T follicular helper cell (primary cell): ENCODE data around the gene LYG2.
"Not testable (repeated sequence)": the region's sequence is repeated elsewhere in the genome, so short reads cannot be mapped to it uniquely, and the experiment has no call there.

Source experiments
- DNase-seq: peaks from one replicate; pipeline ENCODE4 v3.0.0-alpha.2; 2020; ENCODE audit warnings: low read depth

The LYG2 gene

DNA sequence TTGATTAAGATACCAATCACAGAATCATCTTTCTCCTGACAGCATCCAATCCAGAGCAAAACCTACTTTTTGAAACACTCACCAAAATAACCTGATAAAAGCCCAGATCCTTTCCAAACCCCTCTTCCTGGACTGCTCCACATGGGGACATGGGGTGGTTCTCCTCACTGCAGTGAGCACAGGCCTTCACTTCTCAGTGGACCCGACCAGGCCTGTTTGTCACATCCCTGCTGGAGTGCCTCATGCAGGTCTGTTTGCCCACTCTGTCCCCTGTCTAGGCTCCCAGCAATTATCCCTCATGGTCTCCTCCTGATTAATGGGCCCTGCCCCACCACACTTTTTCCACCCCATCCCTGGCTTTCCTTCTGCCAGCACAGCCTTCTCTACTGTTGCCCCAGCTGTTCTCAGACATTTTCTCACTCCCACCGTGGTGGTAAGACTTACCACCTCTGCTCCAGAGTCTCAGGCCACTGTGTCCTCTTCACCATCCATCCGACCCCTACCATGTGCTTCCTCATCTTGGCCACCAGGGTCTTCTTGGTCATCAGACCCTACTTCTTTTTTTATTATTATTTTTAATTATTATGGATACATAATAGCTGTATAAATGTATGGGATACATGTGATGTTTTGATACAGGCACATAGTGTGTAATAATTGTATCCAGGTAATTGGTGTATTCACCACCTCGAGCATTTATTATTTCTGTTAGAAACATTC lies 53.3 kb downstream of the LYG2 start:
- DNase-seq, result no peak

DNA sequence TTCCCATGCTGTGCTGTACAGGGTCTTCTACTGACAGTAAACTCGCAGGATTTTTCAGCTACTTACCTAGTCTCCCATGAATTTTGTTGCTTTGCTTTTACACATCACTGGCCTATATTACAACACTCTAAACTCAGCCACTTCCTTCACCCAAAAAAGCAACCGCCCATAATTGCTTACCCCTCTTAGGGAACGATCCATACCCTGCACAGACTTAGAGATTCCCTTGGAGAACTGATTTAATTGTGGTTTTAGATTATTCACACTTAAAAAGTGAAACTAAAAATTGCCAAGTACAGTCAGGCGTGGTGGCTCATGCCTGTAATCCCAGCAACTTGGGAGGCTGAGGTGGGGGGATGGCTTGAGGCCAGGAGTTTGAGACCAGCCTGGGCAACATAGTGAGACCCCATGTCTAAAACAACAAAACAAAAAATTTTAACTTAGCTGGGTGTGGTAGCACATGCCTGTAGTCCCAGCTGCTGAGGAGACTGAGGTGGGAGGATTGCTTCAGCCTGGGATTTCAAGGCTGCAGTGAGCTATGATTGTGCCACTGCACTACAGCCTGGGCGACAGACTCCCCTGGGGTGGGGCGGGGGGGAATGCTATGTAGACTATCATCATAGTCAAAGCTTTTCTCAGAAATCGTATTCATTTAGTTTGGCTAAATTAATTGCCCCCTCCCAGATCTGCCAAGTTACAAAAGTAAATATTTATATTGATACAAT lies 55.2 kb downstream of the LYG2 start:
- DNase-seq, result no peak

DNA sequence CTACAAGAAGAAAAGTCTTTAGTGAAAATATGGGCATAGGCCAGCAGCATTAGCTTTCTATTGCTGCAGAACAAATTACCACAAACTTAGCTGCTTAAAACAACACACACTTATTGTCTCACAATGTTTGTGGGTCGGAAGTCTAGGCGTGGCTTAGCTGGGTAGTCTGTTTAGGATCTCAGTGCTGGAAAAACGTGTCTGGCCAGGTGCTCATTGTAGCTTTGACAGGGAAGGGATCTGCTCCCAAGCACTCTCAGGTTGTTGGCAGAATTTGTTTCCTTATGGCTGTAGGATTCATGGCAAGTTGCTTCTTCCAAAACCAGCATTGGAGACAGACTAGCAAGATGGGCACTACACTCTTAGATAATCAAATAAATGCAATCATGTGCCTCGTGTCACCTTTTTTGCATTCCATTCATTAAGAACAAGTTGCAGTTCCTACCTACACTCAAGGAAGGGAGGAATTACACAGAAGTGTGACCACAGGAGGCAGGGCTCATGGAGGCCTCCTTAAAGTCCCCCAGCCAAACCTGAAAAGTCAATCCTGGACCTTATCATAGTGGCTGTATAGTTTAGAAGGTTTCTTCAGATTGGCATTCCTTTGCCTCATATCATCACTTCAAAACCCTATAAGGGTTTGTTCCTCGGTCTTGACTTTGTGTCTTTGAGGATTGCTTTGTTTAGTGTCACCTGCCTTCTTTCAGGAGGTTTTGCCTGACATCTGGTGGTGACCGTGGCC lies 57.2 kb downstream of the LYG2 start:
- DNase-seq, result no peak

DNA sequence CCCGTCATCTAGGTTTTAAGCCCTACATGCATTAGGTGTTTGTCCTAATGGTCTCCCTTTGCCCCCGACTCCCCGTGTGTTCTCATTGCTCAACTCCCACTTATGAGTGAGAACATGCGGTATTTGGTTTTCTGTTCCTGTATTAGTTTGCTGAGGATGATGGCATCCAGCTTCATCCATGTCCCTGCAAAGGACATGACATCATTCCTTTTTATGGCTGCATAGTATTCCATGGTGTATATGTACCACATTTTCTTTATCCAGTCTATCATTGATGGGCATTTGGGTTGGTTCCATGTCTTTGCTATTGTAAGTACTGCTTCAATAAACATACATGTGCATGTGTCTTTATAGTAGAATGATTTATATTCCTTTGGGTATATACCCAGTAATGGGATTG lies 63.1 kb downstream of the LYG2 start:
- not testable (repeated sequence) for DNase-seq
